Uterus (tissue), 2 donors: ENCODE results near the gene DPP4.
A peak's percentile ranks its signal among the peaks of the same experiment; 100 is the strongest.

ENCODE experiments used
- CTCF ChIP-seq, 4 experiments: fragments of 200-600 bp in 2 of 4; fragments of 450-650 bp in 2 of 4; sonication (generic) in 2 of 4; IDR thresholded peaks; one replicate each; pipeline ENCODE4 v1.5.1; 2016 to 2019; ENCODE audit warnings: antibody characterized with exemption in 4 of 4, mild to moderate bottlenecking in 2 of 4, moderate library complexity in 1 of 4
- POLR2A ChIP-seq, 2 donors: fragments of 450-650 bp; IDR thresholded peaks; one replicate each; pipeline ENCODE4 v1.6.1; 2016; ENCODE audit warnings: antibody characterized with exemption in 2 of 2, mild to moderate bottlenecking in 1 of 2, moderate library complexity in 1 of 2

GRCh38 chr2:161946489-161947107 is 127.4 kb downstream of the DPP4 start:
- TF ChIP-seq POLR2A (IDR thresholded peaks at IDR 0.05), result no peak
- peak in 2 of 4 experiments; percentile 10 to 15 for TF ChIP-seq CTCF (IDR thresholded peaks at IDR 0.05)
